HG03378 (cell line): Measurements from ENCODE around the gene SURF2.
A peak's percentile ranks its signal among the peaks of the same experiment; 100 is the strongest.
"Not testable (repeated sequence)": the region's sequence is repeated elsewhere in the genome, so short reads cannot be mapped to it uniquely, and the experiment has no call there.

ENCODE experiments used
- ATAC-seq: cut with Tn5 transposase; IDR thresholded peaks from one replicate; pipeline ENCODE4 v1.9.1; 2021; ENCODE audit warnings: mild to moderate bottlenecking, moderate library complexity; ENCODE audit not compliant: unreplicated experiment

The SURF2 gene

GRCh38 chr9:133375724-133376654, 19.6 kb downstream of the SURF2 start, which contains the start of the genes STKLD1 and SURF4:
Gene STKLD1, plus strand, starts transcription at chr9:133376366. Its CDS starts 108 bp downstream, at chr9:133376474.
Gene SURF4, minus strand, starts transcription at chr9:133376060. Its CDS starts 91 bp downstream, at chr9:133375969.
- peak; percentile 53 for ATAC-seq

- not testable (repeated sequence) for ATAC-seq
Measured at GRCh38 chr9:133377280-133377679, 20.9 kb downstream of the SURF2 start.

- ATAC-seq, result no peak
Measured at GRCh38 chr9:133377721-133378216, 21.4 kb downstream of the SURF2 start.

- no peak for ATAC-seq
Measured at GRCh38 chr9:133378408-133378962, 22.1 kb downstream of the SURF2 start.

- no peak for ATAC-seq
Measured at GRCh38 chr9:133379153-133380086, 23.1 kb downstream of the SURF2 start.

- ATAC-seq, result no peak
Measured at GRCh38 chr9:133380734-133381133, 24.4 kb downstream of the SURF2 start.

- ATAC-seq, result no peak
Measured at GRCh38 chr9:133382507-133383141, 26.3 kb downstream of the SURF2 start.

GRCh38 chr9:133383438-133383837, 27.1 kb downstream of the SURF2 start:
- ATAC-seq, result no peak

GRCh38 chr9:133384736-133385321, 28.5 kb downstream of the SURF2 start:
- ATAC-seq, result no peak

- no peak for ATAC-seq
Measured at GRCh38 chr9:133385452-133385851, 29.1 kb downstream of the SURF2 start.

GRCh38 chr9:133386338-133386737, 30.0 kb downstream of the SURF2 start:
- no peak for ATAC-seq

- ATAC-seq, result no peak
Measured at GRCh38 chr9:133387680-133388079, 31.3 kb downstream of the SURF2 start.

GRCh38 chr9:133389025-133389557, 32.7 kb downstream of the SURF2 start:
- no peak for ATAC-seq

GRCh38 chr9:133389562-133389961, 33.2 kb downstream of the SURF2 start:
- ATAC-seq, result no peak

GRCh38 chr9:133390713-133391112, 34.4 kb downstream of the SURF2 start:
- no peak for ATAC-seq

- not testable (repeated sequence) for ATAC-seq
Measured at GRCh38 chr9:133391449-133391848, 35.1 kb downstream of the SURF2 start.

GRCh38 chr9:133392308-133392707, 36.0 kb downstream of the SURF2 start:
- not testable (repeated sequence) for ATAC-seq

GRCh38 chr9:133393399-133393798, 37.0 kb downstream of the SURF2 start:
- ATAC-seq, result no peak

- ATAC-seq, result no peak
Measured at GRCh38 chr9:133394687-133395271, 38.4 kb downstream of the SURF2 start.
